ENCODE data around the gene RUNX2. TPM values are rescaled to one million over a fixed set of nuclear protein-coding genes. Genes with fewer than 3 reads are reported as not detected.
A peak's percentile ranks its signal among the peaks of the same experiment; 100 is the strongest.

RUNX2 gene
- total RNA-seq, 1 experiment from 2014 or later = 9.3 TPM

- Mint-ChIP-seq H3K27ac (ENCODE audit: low read depth, unreplicated experiment) (peak overlapping the region; percentile 54), H3K4me1 (ENCODE audit: insufficient read depth, unreplicated experiment) (peaks cover 34% of the 10 kb centered on the region), H3K9me3 (ENCODE audit: unreplicated experiment) (no peaks in the 10 kb centered on the region), H3K36me3 (ENCODE audit: insufficient read depth, unreplicated experiment) (no peaks in the 10 kb centered on the region), H3K27me3 (ENCODE audit: insufficient read depth, unreplicated experiment) (no peaks in the 10 kb centered on the region), H3K4me3 (ENCODE audit: unreplicated experiment) (no peak overlapping the region)
- POLR2A ChIA-PET = interaction anchor here (0.7 to 1.8 kb wide), 4 partner anchors 9 to 323 kb away, joined by 3 to 7 read pairs (median 4); no protein-coding TSS in a partner anchor
- no peak for TF ChIP-seq CTCF (IDR thresholded peaks at IDR 0.05; ENCODE audit: unreplicated experiment)
- BruUV-seq (replicated peaks) = no TSS peak
- DNase-seq (ENCODE audit: unreplicated experiment) = no peak
- CTCF ChIA-PET = interaction anchor here (0.6 to 0.7 kb wide), 2 partner anchors 16 to 583 kb away, joined by 3 read pairs; no protein-coding TSS in a partner anchor
- intact Hi-C loops (cut with micrococcal nuclease) = loop anchor here (1.0 kb wide), 1 partner anchor 45 kb away; no protein-coding TSS in a partner anchor
Measured at GRCh38 chr6:45433533-45434380, 105.6 kb downstream of the RUNX2 start.

GRCh38 chr6:45434381-45434700, 106.2 kb downstream of the RUNX2 start:
- no peak for DNase-seq (ENCODE audit: unreplicated experiment)
- intact Hi-C loops (cut with micrococcal nuclease) = no loop called here

GRCh38 chr6:45436544-45437438, 108.7 kb downstream of the RUNX2 start:
- Mint-ChIP-seq H3K27me3 (ENCODE audit: insufficient read depth, unreplicated experiment) (no peaks in the 10 kb centered on the region), H3K4me1 (ENCODE audit: insufficient read depth, unreplicated experiment) (peaks cover 46% of the 10 kb centered on the region), H3K36me3 (ENCODE audit: insufficient read depth, unreplicated experiment) (no peaks in the 10 kb centered on the region), H3K4me3 (ENCODE audit: unreplicated experiment) (peak overlapping the region; percentile 32), H3K9me3 (ENCODE audit: unreplicated experiment) (no peaks in the 10 kb centered on the region), H3K27ac (ENCODE audit: low read depth, unreplicated experiment) (peak overlapping the region; percentile 39)
- TSS peak; percentile 43 for BruUV-seq (replicated peaks)
- intact Hi-C loops (cut with micrococcal nuclease) = no loop called here
- no peak for TF ChIP-seq CTCF (IDR thresholded peaks at IDR 0.05; ENCODE audit: unreplicated experiment)
- DNase-seq (ENCODE audit: unreplicated experiment) = peak; percentile 78
- CTCF ChIA-PET = interaction anchor here (0.6 to 1.1 kb wide), 4 partner anchors 15 to 721 kb away, joined by 3 to 4 read pairs (median 3); no protein-coding TSS in a partner anchor
- POLR2A ChIA-PET = interaction anchor here (0.5 to 2.8 kb wide), 10 partner anchors 9 to 283 kb away, joined by 3 to 17 read pairs (median 5); no protein-coding TSS in a partner anchor

More at GRCh38 chr6:45434381-45434700, 106.2 kb downstream of the RUNX2 start:
- no peak for TF ChIP-seq CTCF (IDR thresholded peaks at IDR 0.05; ENCODE audit: unreplicated experiment)
- no TSS peak for BruUV-seq (replicated peaks)
- no peaks in the 10 kb centered on the region for H3K9me3 Mint-ChIP-seq (ENCODE audit: unreplicated experiment)
- no peaks in the 10 kb centered on the region for H3K36me3 Mint-ChIP-seq (ENCODE audit: insufficient read depth, unreplicated experiment)
- no peak overlapping the region for H3K4me3 Mint-ChIP-seq (ENCODE audit: unreplicated experiment)
- peaks cover 40% of the 10 kb centered on the region for H3K4me1 Mint-ChIP-seq (ENCODE audit: insufficient read depth, unreplicated experiment)
- no peaks in the 10 kb centered on the region for H3K27me3 Mint-ChIP-seq (ENCODE audit: insufficient read depth, unreplicated experiment)
- peak overlapping the region; percentile 54 for H3K27ac Mint-ChIP-seq (ENCODE audit: low read depth, unreplicated experiment)
- CTCF ChIA-PET = no interaction called here
- POLR2A ChIA-PET = interaction anchor here (0.7 to 1.8 kb wide), 4 partner anchors 9 to 322 kb away, joined by 3 to 7 read pairs (median 4); no protein-coding TSS in a partner anchor
